Measurements from ENCODE around the gene NBPF15. TPM values are rescaled to one million over a fixed set of nuclear protein-coding genes. Genes with fewer than 3 reads are reported as not detected.

NBPF15 gene
- total RNA-seq, 1 donor from 2014 or later: 17.6 TPM

Other genes with a start within 250 kb of the NBPF15 start
- not detected for gene PPIAL4E, start 88.0 kb downstream of the NBPF15 start, total RNA-seq
- not detected for gene PPIAL4F, start 131.2 kb upstream of the NBPF15 start, total RNA-seq

Measured in esophagus mucosa (tissue), 1 donor.